HUES64 (cell line): ENCODE measurements around the gene RASA1.

Experiments used
- H3K27ac ChIP-seq: 2 replicates; pipeline ENCODE4 v1.7.0; 2013; ENCODE audit warnings: low read depth, low read length, inconsistent platforms
- H3K27me3 ChIP-seq: 2 replicates; pipeline ENCODE4 v1.6.1; 2013; ENCODE audit warnings: mild to moderate bottlenecking, low read length; ENCODE audit not compliant: insufficient read depth
- H3K36me3 ChIP-seq: 2 replicates; pipeline ENCODE4 v1.6.1; 2013; ENCODE audit warnings: mild to moderate bottlenecking, low read length; ENCODE audit not compliant: insufficient read depth
- H3K4me1 ChIP-seq: 2 replicates; pipeline ENCODE4 v1.6.1; 2013; ENCODE audit warnings: mild to moderate bottlenecking, low read length, moderate library complexity; ENCODE audit not compliant: insufficient read depth
- H3K4me3 ChIP-seq: 2 replicates; pipeline ENCODE4 v1.5.1; 2013; ENCODE audit warnings: mild to moderate bottlenecking, low read length, moderate library complexity
- H3K9ac ChIP-seq: 2 replicates; pipeline ENCODE4 v1.6.1; 2013; ENCODE audit warnings: mild to moderate bottlenecking, low read depth, low read length
- H3K9me3 ChIP-seq: 2 replicates; pipeline ENCODE4 v1.6.1; 2013; ENCODE audit warnings: low read depth, low read length; ENCODE audit not compliant: insufficient read depth
- WGBS: fragments of 150-250, 120-280 bp; methylation state at CpG from one replicate; pipeline ENCODE4 v1.1.7; 2013; ENCODE audit warnings: missing lambda C conversion rate; 5-methylcytosine and 5-hydroxymethylcytosine counted together

RASA1 gene

GRCh38 chr5:87361031-87361445, 93.4 kb downstream of the RASA1 start:
- Histone ChIP-seq H3K4me3 (no peak overlapping the region), H3K36me3 (peaks cover 38% of the 10 kb centered on the region), H3K27me3 (no peaks in the 10 kb centered on the region), H3K9me3 (no peaks in the 10 kb centered on the region), H3K9ac (no peak overlapping the region), H3K27ac (no peak overlapping the region), H3K4me1 (peaks cover 20% of the 10 kb centered on the region)
- 94% methylated on average over 2 of the region's 2 CpGs for WGBS

GRCh38 chr5:87361536-87362213, 94.0 kb downstream of the RASA1 start:
- Histone ChIP-seq H3K9me3 (no peaks in the 10 kb centered on the region), H3K36me3 (peaks cover 36% of the 10 kb centered on the region), H3K27me3 (no peaks in the 10 kb centered on the region), H3K9ac (no peak overlapping the region), H3K27ac (no peak overlapping the region), H3K4me3 (no peak overlapping the region), H3K4me1 (peaks cover 20% of the 10 kb centered on the region)
- WGBS: 100% methylated on average over 1 of the region's 1 CpG

GRCh38 chr5:87367243-87367642, 99.6 kb downstream of the RASA1 start:
- H3K36me3 ChIP-seq: peaks cover 60% of the 10 kb centered on the region
- no peak overlapping the region for H3K9ac ChIP-seq
- no peak overlapping the region for H3K4me3 ChIP-seq
- no peaks in the 10 kb centered on the region for H3K9me3 ChIP-seq
- no peak overlapping the region for H3K27ac ChIP-seq
- no peaks in the 10 kb centered on the region for H3K27me3 ChIP-seq
- WGBS: 100% methylated on average over 2 of the region's 2 CpGs
- H3K4me1 ChIP-seq: peaks cover 18% of the 10 kb centered on the region

GRCh38 chr5:87368601-87369000, 100.9 kb downstream of the RASA1 start:
- no peak overlapping the region for H3K27ac ChIP-seq
- H3K9me3 ChIP-seq: no peaks in the 10 kb centered on the region
- WGBS: 93% methylated on average over 3 of the region's 3 CpGs
- peaks cover 66% of the 10 kb centered on the region for H3K36me3 ChIP-seq
- H3K4me3 ChIP-seq: no peak overlapping the region
- H3K27me3 ChIP-seq: no peaks in the 10 kb centered on the region
- no peak overlapping the region for H3K9ac ChIP-seq
- H3K4me1 ChIP-seq: peaks cover 13% of the 10 kb centered on the region

GRCh38 chr5:87369431-87369830, 101.7 kb downstream of the RASA1 start:
- Histone ChIP-seq H3K36me3 (peaks cover 69% of the 10 kb centered on the region), H3K9ac (no peak overlapping the region), H3K4me3 (no peak overlapping the region), H3K9me3 (no peaks in the 10 kb centered on the region), H3K27ac (no peak overlapping the region), H3K27me3 (no peaks in the 10 kb centered on the region), H3K4me1 (peaks cover 5% of the 10 kb centered on the region)

GRCh38 chr5:87372705-87373104, 105.0 kb downstream of the RASA1 start:
- H3K36me3 ChIP-seq: peaks cover 78% of the 10 kb centered on the region

GRCh38 chr5:87382224-87382623, 114.5 kb downstream of the RASA1 start:
- WGBS: 100% methylated on average over 1 of the region's 1 CpG
- no peak overlapping the region for H3K4me3 ChIP-seq
- peaks cover 99% of the 10 kb centered on the region for H3K36me3 ChIP-seq
- H3K27me3 ChIP-seq: no peaks in the 10 kb centered on the region
- H3K4me1 ChIP-seq: no peaks in the 10 kb centered on the region
- H3K9me3 ChIP-seq: no peaks in the 10 kb centered on the region
- H3K27ac ChIP-seq: no peak overlapping the region
- H3K9ac ChIP-seq: no peak overlapping the region

More at GRCh38 chr5:87372705-87373104, 105.0 kb downstream of the RASA1 start:
- Histone ChIP-seq H3K4me1 (no peaks in the 10 kb centered on the region), H3K9me3 (no peaks in the 10 kb centered on the region), H3K27me3 (no peaks in the 10 kb centered on the region), H3K4me3 (no peak overlapping the region), H3K9ac (no peak overlapping the region), H3K27ac (no peak overlapping the region)
- 100% methylated on average over 1 of the region's 2 CpGs for WGBS

GRCh38 chr5:87383216-87383615, 115.5 kb downstream of the RASA1 start:
- Histone ChIP-seq H3K36me3 (peaks cover 99% of the 10 kb centered on the region), H3K4me3 (no peak overlapping the region)
- WGBS: no CpG with 5 or more reads among the region's 1 CpG

GRCh38 chr5:87385802-87386201, 118.1 kb downstream of the RASA1 start:
- H3K27ac ChIP-seq: no peak overlapping the region
- peaks cover 99% of the 10 kb centered on the region for H3K36me3 ChIP-seq
- no peaks in the 10 kb centered on the region for H3K9me3 ChIP-seq
- no peaks in the 10 kb centered on the region for H3K27me3 ChIP-seq
- no peak overlapping the region for H3K9ac ChIP-seq
- H3K4me3 ChIP-seq: no peak overlapping the region
- 100% methylated on average over 1 of the region's 2 CpGs for WGBS
- H3K4me1 ChIP-seq: no peaks in the 10 kb centered on the region

More at GRCh38 chr5:87383216-87383615, 115.5 kb downstream of the RASA1 start:
- no peaks in the 10 kb centered on the region for H3K4me1 ChIP-seq
- H3K9ac ChIP-seq: no peak overlapping the region
- H3K9me3 ChIP-seq: no peaks in the 10 kb centered on the region
- H3K27ac ChIP-seq: no peak overlapping the region
- no peaks in the 10 kb centered on the region for H3K27me3 ChIP-seq

GRCh38 chr5:87388129-87388528, 120.4 kb downstream of the RASA1 start:
- Histone ChIP-seq H3K27me3 (no peaks in the 10 kb centered on the region), H3K4me3 (no peak overlapping the region), H3K4me1 (no peaks in the 10 kb centered on the region), H3K27ac (no peak overlapping the region), H3K9me3 (no peaks in the 10 kb centered on the region), H3K36me3 (peaks cover 100% of the 10 kb centered on the region), H3K9ac (no peak overlapping the region)
- 95% methylated on average over 2 of the region's 2 CpGs for WGBS

- Histone ChIP-seq H3K27ac (no peak overlapping the region), H3K36me3 (peaks cover 100% of the 10 kb centered on the region), H3K27me3 (no peaks in the 10 kb centered on the region), H3K9ac (no peak overlapping the region), H3K9me3 (no peaks in the 10 kb centered on the region), H3K4me3 (no peak overlapping the region), H3K4me1 (no peaks in the 10 kb centered on the region)
- WGBS: 97% methylated on average over 14 of the region's 14 CpGs
Observed at GRCh38 chr5:87389296-87390034, 121.8 kb downstream of the RASA1 start.
